GM15510 (cell line): ENCODE data around the gene CISD1.

Experiments used
- POLR2A ChIP-seq: IDR thresholded peaks from 3 replicates; pipeline ENCODE4 v1.6.1; 2011; ENCODE audit warnings: borderline replicate concordance; ENCODE audit not compliant: insufficient read length; ENCODE audit errors: extremely low read depth

Gene CISD1

GRCh38 chr10:58266003-58266825, 2.7 kb upstream of the CISD1 start:
- no peak for TF ChIP-seq POLR2A

- TF ChIP-seq POLR2A: no peak
These were observed 1.9 kb upstream of the CISD1 start for GRCh38 chr10:58266826-58267712.

GRCh38 chr10:58267713-58268453, 1.1 kb upstream of the CISD1 start, which contains the start of gene IPMK:
Gene IPMK, minus strand, starts transcription at chr10:58267894. Its CDS starts 283 bp downstream, at chr10:58267611.
- TF ChIP-seq POLR2A: peak; percentile 70

- no peak for TF ChIP-seq POLR2A
These were observed 462 bp upstream of the CISD1 start for GRCh38 chr10:58268454-58268945.

GRCh38 chr10:58269782-58270290, 874 bp downstream of the CISD1 start:
- TF ChIP-seq POLR2A: no peak

GRCh38 chr10:58275261-58275660, 6.3 kb downstream of the CISD1 start:
- no peak for TF ChIP-seq POLR2A

GRCh38 chr10:58275908-58276307, 6.9 kb downstream of the CISD1 start:
- no peak for TF ChIP-seq POLR2A

- no peak for TF ChIP-seq POLR2A
These were observed 9.5 kb downstream of the CISD1 start for GRCh38 chr10:58278274-58278961.

- TF ChIP-seq POLR2A: no peak
These were observed 10.0 kb downstream of the CISD1 start for GRCh38 chr10:58278962-58279307.

- TF ChIP-seq POLR2A: no peak
These were observed 11.5 kb downstream of the CISD1 start for GRCh38 chr10:58280477-58280876.

GRCh38 chr10:58281092-58281752, 12.3 kb downstream of the CISD1 start:
- no peak for TF ChIP-seq POLR2A

- no peak for TF ChIP-seq POLR2A
These were observed 13.7 kb downstream of the CISD1 start for GRCh38 chr10:58282615-58283014.

- no peak for TF ChIP-seq POLR2A
These were observed 22.7 kb downstream of the CISD1 start for GRCh38 chr10:58291538-58292174.
